C4-2B (cell line): ENCODE results near the gene DCLRE1A.

Source experiments
- CTCF ChIP-seq: fragments of 450-650 bp; conservative IDR thresholded peaks from 2 replicates; pipeline ENCODE4 v1.5.1; 2017; ENCODE audit warnings: mild to moderate bottlenecking
- ZFX ChIP-seq: fragments of 450-650 bp; IDR thresholded peaks from 2 replicates; pipeline ENCODE4 v1.6.1; 2017

GRCh38 chr10:113876461-113876860 lies 22.6 kb upstream of the DCLRE1A start:
- TF ChIP-seq CTCF (no peak), ZFX (no peak)
